Panc1 (cell line): ENCODE results near the gene ASTN2. TPM values are rescaled to one million over a fixed set of nuclear protein-coding genes. Genes with fewer than 3 reads are reported as not detected.

Source experiments
- ATAC-seq: fragments of 200-7000 bp; cut with Tn5 transposase; 2 replicates; pipeline ENCODE4 v1.9.1; 2020; ENCODE audit warnings: mild to moderate bottlenecking, moderate library complexity
- BruUV-seq: library from RNA; stranded (reverse); fragments of 400-500 nt; replicated peaks from 2 replicates; lab custom pipeline; 2021; lab: Mats Ljungman, UMichigan
- CTCF ChIA-PET: fragments of 300-600 bp; sonication (Branson Sonifier 250); formaldehyde crosslinking; loops from one replicate; lab custom pipeline; 2022; ENCODE audit warnings: antibody characterized with exemption; lab: Charles Lee
- POLR2A ChIA-PET: fragments of 300-600 bp; sonication (Branson Sonifier 250); formaldehyde crosslinking; loops from one replicate; lab custom pipeline; 2022; ENCODE audit warnings: antibody characterized with exemption; lab: Charles Lee
- DNase-seq: peaks from one replicate; pipeline ENCODE4 v3.0.0-alpha.2; 2010; ENCODE audit warnings: low read depth, low spot score
- H3K27ac ChIP-seq: 2 replicates; pipeline ENCODE4 v1.5.1; 2011; ENCODE audit warnings: mild to moderate bottlenecking, low read length, inconsistent platforms
- H3K27me3 ChIP-seq: fragments of 200-500 bp; sonication (Bioruptor generic); 2 replicates; pipeline ENCODE4 v1.6.0; 2014; ENCODE audit warnings: low read length, inconsistent platforms; ENCODE audit not compliant: control insufficient read depth, insufficient read depth
- H3K36me3 ChIP-seq: fragments of 200-500 bp; sonication (Bioruptor generic); 2 replicates; pipeline ENCODE4 v1.5.1; 2014; ENCODE audit warnings: inconsistent platforms, mild to moderate bottlenecking, low read length, moderate library complexity; ENCODE audit not compliant: control insufficient read depth, insufficient read depth
- H3K4me1 ChIP-seq: 2 replicates; pipeline ENCODE4 v1.5.1; 2011; ENCODE audit warnings: inconsistent platforms, mild to moderate bottlenecking, low read length, moderate library complexity; ENCODE audit not compliant: control insufficient read depth, insufficient read depth
- H3K4me3 ChIP-seq, 2 experiments: 2 replicates each; pipeline ENCODE4 v1.5.1; 2011 to 2012; ENCODE audit warnings: low read depth in 2 of 2, low read length in 2 of 2, mild to moderate bottlenecking in 2 of 2, inconsistent platforms in 1 of 2, moderate library complexity in 1 of 2
- H3K9me3 ChIP-seq: fragments of 200-500 bp; sonication (Bioruptor generic); 2 replicates; pipeline ENCODE4 v1.5.1; 2014; ENCODE audit warnings: low read depth, mild to moderate bottlenecking, inconsistent platforms, low read length, moderate library complexity; ENCODE audit not compliant: control insufficient read depth, insufficient read depth
- CTCF ChIP-seq: fragments of 450-650 bp; IDR thresholded peaks from 2 replicates; pipeline ENCODE4 v1.5.1; 2017; ENCODE audit warnings: mild to moderate bottlenecking
- POLR2AphosphoS5 ChIP-seq: IDR thresholded peaks from 2 replicates; pipeline ENCODE4 v1.6.1; 2012; ENCODE audit warnings: mild to moderate bottlenecking, low read depth, low read length, moderate library complexity
- REST ChIP-seq, 2 experiments: IDR thresholded peaks; 2 replicates each; pipeline ENCODE4 v1.6.1; 2011 to 2012; ENCODE audit warnings: low read depth in 2 of 2, control low read depth in 1 of 2, low read length in 1 of 2, mild to moderate bottlenecking in 1 of 2, moderate library complexity in 1 of 2; ENCODE audit not compliant: insufficient read depth in 1 of 2
- SIN3A ChIP-seq: IDR thresholded peaks from 2 replicates; pipeline ENCODE4 v1.6.1; 2012; ENCODE audit warnings: low read depth, mild to moderate bottlenecking, low read length, moderate library complexity, borderline replicate concordance; ENCODE audit not compliant: insufficient read depth
- TCF7L2 ChIP-seq: IDR thresholded peaks from 2 replicates; pipeline ENCODE4 v1.6.1; 2011; ENCODE audit warnings: mild to moderate bottlenecking, low read depth, low read length, inconsistent platforms
- in situ Hi-C: cut with HindIII; loops from 2 replicates; pipeline ENCODE4 v1.10.0; 2016; ENCODE audit warnings: low sequenced_read_pairs, low pct_unique_long_range_greater_than_20kb
- intact Hi-C: fragments of 100-400 bp; cut with micrococcal nuclease; formaldehyde crosslinking; loops from one replicate; pipeline ENCODE4 v1.10.0; 2022; ENCODE audit not compliant: unreplicated experiment
- total RNA-seq: library from RNA; stranded (reverse); gene quantifications from one replicate; pipeline ENCODE4 v1.2.1, GENCODE V29; 2021; ENCODE audit not compliant: unreplicated experiment

ASTN2 gene
- total RNA-seq, 1 experiment from 2014 or later = 3.9 TPM

GRCh38 chr9:116425244-116425643 lies 989.6 kb downstream of the ASTN2 start:
- in situ Hi-C loops = no loop called here
- POLR2A ChIA-PET = no interaction called here
- DNase-seq (no peak), ATAC-seq (no peak)
- H3K27ac ChIP-seq = no peak overlapping the region
- no peaks in the 10 kb centered on the region for H3K9me3 ChIP-seq
- no peak overlapping the region for H3K4me3 ChIP-seq
- no peaks in the 10 kb centered on the region for H3K27me3 ChIP-seq
- CTCF ChIA-PET = no interaction called here
- no peak for TF ChIP-seq TCF7L2
- no peak for TF ChIP-seq CTCF
- no peak for TF ChIP-seq REST (IDR thresholded peaks at IDR 0.05; ENCODE audit: insufficient read depth in 1 of 2, low read depth in 2 of 2, low read length in 1 of 2)
- no peak for TF ChIP-seq SIN3A
- no peak for TF ChIP-seq POLR2AphosphoS5
- BruUV-seq = no TSS peak
- H3K4me1 ChIP-seq = no peaks in the 10 kb centered on the region
- intact Hi-C loops = no loop called here
- H3K36me3 ChIP-seq = no peaks in the 10 kb centered on the region

GRCh38 chr9:116423149-116423548 lies 991.7 kb downstream of the ASTN2 start:
- no peak for TF ChIP-seq TCF7L2
- no peak for TF ChIP-seq POLR2AphosphoS5
- no peak for TF ChIP-seq SIN3A
- TF ChIP-seq CTCF = no peak
- TF ChIP-seq REST (IDR thresholded peaks at IDR 0.05; ENCODE audit: insufficient read depth in 1 of 2, low read depth in 2 of 2, low read length in 1 of 2) = no peak
- H3K27me3 ChIP-seq = no peaks in the 10 kb centered on the region
- CTCF ChIA-PET = no interaction called here
- no peaks in the 10 kb centered on the region for H3K4me1 ChIP-seq
- no TSS peak for BruUV-seq
- POLR2A ChIA-PET = no interaction called here
- no peaks in the 10 kb centered on the region for H3K9me3 ChIP-seq
- no peak for ATAC-seq
- no peaks in the 10 kb centered on the region for H3K36me3 ChIP-seq
- intact Hi-C loops (no loop called here), in situ Hi-C loops (no loop called here)
- H3K4me3 ChIP-seq = no peak overlapping the region
- no peak for DNase-seq
- H3K27ac ChIP-seq = no peak overlapping the region
